GM21825 (cell line): ENCODE results near the gene C6.
"Not testable (repeated sequence)": the region's sequence is repeated elsewhere in the genome, so short reads cannot be mapped to it uniquely, and the experiment has no call there.

Experiments used
- ATAC-seq: cut with Tn5 transposase; IDR thresholded peaks from one replicate; pipeline ENCODE4 v1.9.1; 2021; ENCODE audit warnings: mild to moderate bottlenecking, moderate library complexity; ENCODE audit not compliant: unreplicated experiment

The C6 gene

DNA sequence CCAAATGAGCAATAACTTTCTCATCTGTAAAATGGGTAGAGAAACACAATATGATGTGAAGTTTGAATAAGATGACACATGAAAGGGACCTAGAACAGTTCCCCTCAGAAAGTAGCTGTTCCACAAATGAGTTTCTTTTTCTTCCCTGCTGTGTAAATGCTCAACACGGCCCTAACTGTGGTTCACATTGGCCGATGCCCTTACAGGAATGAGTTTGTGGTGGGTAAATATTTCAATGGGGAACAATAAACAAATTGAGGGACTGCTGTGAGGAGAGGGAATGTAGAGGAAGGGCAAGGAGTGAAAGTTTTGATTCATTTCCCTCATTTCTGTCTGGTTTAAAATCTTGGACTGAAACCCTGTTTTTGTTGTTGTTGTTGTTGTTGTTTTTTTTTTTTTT, 12.8 kb downstream of the C6 start:
- ATAC-seq, result no peak

DNA sequence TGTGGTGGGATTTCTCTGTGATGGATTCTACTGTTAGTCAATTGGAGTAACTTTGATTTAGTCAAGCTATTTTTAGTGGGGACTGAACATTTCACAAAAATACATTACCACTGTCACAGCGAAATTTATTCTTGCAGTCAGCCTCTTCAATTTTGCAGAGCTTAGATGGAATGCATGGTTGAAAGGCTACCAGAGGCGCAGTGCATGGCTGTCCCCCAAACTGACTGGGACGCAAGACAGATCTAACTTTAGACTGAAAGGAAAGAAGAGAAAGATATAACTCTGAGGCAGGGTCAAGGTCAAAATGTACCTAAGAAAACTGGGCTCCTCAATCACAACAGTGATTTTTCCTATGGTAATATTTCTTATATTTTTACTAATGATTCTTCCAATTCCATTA, 13.7 kb downstream of the C6 start:
- ATAC-seq, result no peak

- no peak for ATAC-seq
Observed at GRCh38 chr5:41196197-41196596, 17.1 kb downstream of the C6 start.

DNA sequence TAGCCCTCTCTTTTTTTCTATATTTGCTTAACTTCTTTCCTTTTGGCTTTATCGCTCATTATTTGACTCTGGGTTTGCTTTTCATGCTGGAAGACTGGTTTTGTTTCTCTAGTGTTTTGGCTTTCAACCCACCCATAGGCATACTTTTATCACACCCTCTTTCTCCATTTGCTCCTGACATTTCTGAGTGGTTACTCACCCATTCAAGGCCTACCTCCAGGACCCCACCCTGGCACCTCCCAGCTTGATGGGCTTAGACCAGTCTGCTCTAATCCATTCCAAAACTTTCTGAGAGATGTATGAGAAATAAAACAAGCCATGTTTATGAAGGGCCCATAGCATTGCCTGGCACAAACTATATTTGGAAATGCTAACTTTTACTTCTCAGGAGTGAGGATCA, 18.1 kb downstream of the C6 start:
- ATAC-seq, result no peak

DNA sequence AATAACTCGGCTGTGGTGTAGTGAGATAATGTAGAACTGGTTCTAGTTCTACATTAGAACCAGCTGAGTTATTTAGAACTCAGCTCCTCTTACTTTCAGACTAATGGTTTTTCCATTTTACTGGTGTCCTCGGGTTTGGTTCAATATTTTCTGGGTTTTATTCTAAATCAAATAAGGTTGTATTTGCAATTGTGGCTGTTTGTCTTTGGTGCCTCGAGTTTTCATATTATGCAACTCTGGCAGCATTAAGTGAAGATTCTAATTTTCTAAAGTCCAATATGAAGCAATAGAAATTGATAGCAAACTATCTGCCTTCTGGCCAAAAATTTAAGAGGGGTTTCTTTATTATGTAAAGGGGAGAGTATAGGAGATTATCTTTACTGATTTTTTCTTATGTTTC, 19.0 kb downstream of the C6 start:
- no peak for ATAC-seq

DNA sequence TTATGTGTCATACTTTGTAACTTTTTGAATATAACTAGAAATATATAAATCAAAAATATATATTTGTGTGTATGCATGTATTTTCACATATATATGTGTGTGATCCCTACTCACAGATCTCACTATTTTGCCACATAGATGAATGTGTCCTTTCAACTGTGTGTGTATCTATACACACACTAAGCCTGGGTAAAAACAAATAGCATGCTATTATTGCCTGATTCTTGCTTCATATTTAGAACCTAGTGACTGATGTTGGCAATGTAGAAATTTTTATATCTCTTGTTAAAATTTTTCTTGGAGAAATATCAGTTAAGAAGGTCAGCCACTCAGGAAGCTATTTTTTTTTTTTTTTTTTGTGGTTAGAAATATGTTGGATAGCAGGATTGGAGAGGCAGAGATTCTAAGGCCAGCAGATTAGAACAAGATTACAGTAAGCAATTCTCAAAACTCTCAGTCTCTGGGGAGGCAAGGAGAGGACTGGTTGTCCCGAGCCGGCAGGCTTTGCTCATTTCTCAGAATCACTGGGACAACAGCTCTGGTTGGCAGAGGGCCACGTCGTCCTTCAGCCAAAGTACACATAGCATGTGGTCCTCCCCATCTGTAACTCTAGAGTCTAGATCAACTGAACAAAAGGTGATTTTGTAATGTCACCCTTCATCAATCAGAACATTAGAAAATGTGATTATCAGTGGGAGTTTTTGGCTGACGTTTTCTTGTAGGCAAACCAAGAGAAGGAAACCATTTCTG, 19.7 kb downstream of the C6 start:
- ATAC-seq, result no peak

GRCh38 chr5:41191249-41191648, 22.1 kb downstream of the C6 start:
- ATAC-seq, result no peak

- no peak for ATAC-seq
Observed at GRCh38 chr5:41186143-41186542, 27.2 kb downstream of the C6 start.

- ATAC-seq, result not testable (repeated sequence)
Observed at GRCh38 chr5:41183331-41183730, 30.0 kb downstream of the C6 start.

DNA sequence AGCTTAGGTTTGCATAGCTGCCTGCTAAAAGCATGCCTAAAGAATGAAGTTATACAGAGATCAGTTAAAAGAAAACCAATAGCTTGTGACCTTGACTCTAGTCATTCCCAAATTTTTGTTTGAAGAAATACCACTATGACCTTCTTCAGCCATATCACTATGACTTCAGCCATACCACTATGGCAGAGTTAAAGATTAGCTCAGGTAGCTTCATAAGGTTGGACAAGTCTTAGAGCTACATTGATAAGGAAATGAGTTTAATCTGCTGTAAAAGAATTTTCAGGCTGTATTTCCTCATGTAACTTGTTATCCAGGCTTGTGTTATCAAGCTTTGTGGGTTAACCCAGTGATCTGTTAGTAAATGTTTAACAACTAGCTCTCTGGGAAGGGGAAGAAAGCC, 30.7 kb downstream of the C6 start:
- ATAC-seq, result no peak

DNA sequence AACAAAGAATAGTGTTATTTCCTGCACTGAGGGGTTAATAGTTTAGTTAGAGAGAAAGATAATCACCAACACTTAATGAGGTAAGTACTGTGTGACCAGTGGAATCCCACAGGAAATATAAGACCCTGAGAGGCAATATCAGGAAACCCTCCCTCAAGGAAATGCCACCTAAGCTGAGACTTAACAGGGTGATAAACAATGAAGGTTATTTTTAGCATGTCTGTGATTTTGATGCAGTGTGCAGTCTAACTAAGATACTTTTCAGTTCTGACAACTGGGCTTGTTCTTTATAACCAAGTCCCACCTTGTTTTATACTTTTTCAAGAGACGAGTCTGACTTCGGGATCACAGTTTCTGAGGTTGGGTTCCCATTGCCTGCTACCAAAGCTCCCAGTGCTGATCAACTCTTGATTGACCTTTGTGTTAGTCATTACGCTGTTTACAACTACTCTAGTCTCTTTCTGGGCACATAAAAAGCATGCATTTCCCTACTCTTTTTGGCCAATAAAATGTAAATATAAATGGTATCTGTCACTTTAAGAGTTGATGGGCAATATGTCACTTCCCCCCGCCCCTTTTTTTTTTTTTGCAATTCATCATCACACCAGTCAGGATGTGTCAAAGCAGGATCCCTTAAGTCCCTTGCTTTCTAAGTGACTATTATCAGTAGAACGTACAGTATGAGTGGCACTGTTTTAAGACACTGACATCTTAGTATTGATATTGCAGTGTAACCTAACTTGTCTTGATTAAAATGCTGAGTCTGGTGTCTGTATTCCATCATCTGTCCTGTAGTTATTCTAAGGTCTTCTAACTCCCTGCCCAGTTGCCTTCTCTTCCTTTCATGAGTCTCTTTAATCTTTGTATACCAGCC, 31.4 kb downstream of the C6 start:
- ATAC-seq, result no peak

- no peak for ATAC-seq
Observed at GRCh38 chr5:41176952-41177351, 36.4 kb downstream of the C6 start.

DNA sequence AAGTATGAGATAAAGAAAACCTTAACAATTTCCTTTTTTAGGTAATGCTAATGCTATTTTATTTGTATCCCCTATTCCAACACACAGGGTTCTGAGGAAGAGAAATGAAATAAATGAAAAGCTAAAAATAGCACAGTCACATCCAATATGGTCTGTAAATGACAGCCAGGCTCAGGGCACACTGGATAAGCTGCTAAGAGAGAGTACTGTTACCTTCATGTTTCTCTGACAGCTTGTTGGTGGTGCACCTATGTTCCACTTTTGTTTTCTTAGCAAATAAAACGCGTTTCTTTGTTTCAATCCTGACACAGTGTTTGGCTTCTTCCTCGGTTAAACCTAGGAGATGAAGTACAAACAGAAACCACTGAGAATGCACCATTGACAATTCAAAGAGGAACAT, 41.3 kb downstream of the C6 start:
- no peak for ATAC-seq

GRCh38 chr5:41161271-41161670, 52.1 kb downstream of the C6 start:
- no peak for ATAC-seq

DNA sequence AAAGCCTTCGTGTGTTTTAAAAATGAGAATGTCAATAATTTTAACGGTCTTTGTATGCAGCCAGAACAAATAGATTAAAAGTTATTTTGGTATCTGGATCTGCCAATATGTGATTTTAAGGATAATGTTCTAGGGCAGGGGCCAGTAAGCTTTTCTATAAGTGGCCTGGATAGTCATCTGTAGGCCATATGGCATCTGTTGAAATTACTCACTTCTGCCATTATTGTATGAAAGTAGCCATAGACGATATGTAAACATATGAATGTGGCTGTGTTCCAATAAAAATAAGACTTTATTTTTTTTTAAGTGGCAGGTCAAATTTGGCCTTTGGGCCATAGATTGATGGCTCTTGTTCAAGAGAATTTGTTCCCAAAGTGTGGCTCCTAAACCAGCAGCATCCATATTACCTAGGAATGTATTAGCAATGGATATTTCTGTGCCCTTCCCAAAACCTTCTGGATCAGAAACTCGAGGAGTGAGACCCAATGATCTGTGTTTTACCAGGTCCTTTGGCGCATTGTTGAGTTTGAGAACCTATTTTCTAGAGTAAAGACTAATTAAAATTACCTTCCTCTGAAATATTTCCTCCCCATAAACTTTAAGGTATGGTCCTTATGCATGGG, 55.9 kb downstream of the C6 start:
- ATAC-seq, result no peak

- ATAC-seq, result no peak
Observed at GRCh38 chr5:41156739-41157138, 56.6 kb downstream of the C6 start.

DNA sequence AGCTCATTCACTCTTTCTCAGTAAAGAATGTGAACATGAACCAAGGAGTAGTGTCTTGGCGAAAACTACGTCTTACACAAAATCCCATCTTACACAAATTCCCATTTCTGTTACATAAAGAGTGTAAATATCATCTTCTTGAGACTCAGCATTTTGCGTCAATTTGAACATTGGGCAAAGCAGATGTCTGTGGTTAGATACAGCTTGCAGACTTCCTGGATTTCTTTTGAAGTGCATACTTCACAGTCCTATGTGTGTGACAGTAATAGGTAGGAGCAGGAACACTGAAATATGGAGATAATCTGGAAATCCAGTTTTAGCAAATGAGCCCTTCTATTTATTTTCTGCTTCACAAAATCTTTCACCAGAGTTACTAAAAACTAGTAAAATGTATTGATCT, 58.8 kb downstream of the C6 start:
- no peak for ATAC-seq

DNA sequence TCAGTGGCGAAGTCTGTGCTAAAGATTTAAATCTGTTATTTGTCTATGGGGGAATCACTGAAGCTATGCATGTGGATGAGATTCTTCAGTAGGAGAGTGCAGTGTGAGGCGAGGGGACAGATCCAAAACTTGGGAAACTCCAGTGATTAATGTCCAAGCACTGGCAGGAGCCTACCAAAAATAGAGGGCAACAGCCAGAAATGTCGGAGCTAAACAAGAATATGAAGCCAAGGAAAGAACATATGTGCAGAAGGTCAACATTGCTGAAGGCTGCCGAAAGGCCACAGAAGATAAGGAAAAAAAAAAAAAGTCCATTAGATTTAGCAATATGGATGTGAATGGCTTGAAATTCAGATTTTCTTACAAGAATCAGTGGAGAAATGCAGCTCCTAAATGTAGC, 61.8 kb downstream of the C6 start:
- ATAC-seq, result no peak

DNA sequence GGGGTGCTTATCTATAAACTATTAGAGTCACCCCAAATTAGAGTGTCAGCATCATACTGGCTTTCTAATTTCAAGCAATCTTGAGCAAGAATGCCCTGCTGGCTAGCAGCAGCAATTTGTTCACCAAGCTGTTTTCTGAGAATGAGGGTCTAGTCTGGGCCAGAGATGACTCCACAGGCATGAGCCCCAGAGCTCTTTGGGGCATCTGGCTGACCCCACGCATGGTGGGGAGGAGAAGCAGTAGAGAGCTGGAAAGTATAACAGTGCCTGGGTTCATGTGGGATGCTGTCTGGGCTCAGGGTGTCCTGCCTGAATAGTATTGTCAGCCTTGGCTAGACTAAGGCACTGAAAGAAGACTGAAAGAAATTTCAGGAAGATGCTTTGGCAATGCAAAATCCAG, 64.9 kb downstream of the C6 start:
- ATAC-seq, result no peak

DNA sequence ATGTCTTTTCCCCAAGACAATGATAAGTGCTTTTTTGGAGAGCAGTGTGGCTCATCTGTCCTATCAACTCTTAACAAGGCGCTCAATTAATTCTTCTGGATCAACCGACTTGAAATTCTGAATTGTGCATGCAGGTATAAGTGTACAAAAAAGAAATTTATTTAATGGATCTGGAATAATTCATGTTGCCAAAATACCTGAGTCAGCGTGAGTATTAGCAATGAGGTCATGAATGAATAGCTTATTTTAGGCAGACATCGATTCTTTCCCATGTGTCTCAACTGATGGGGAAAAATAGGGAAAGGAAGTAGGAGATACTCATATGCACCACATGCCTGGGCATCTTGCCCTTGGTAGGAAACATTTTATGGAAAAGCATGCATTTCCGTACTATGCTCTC, 68.0 kb downstream of the C6 start:
- no peak for ATAC-seq

DNA sequence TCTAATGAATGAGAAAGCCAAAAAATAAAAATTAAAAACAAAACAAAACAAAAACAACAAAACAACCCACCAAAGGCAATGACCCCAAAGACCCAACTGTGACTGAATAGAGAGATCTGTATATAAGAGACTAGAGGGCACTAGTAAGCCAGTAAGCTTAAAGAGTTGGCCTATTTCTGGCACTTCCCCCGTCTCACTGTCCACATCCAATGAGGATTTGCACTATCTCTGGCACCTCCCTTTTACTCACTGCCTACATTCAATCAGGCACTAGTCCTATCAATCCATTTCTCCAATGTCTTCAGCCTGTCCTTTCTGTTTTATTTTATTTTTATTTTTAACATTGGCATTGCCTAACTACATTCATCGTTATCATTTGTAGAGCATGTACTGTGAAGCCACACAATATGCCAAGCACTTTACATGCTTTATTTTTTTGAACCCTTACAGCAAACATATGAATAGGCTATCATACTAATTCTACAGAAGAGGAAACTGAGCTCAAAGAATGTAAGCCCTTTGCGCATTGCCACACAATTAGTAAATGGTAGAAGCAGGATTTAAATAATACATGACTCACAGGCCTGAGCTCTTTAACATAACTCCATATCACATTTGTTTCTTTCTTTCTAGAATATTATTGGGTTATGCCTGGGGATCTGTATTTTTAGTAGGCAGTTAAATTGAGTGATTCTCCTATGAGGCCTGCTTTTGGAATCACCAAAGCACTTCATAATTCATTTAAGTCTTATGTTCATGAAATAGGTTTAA, 70.0 kb downstream of the C6 start:
- ATAC-seq, result no peak
